NOMO-1 (cell line): ENCODE measurements around the gene ATP6V0A4.
"Not testable (repeated sequence)": the region's sequence is repeated elsewhere in the genome, so short reads cannot be mapped to it uniquely, and the experiment has no call there.

Experiments used
- DNase-seq, 2 experiments: peaks; one replicate each; lab custom pipeline; 2025; ENCODE audit not compliant: unreplicated experiment in 2 of 2; lab: John Stamatoyannopoulos, UW

Gene ATP6V0A4

DNA sequence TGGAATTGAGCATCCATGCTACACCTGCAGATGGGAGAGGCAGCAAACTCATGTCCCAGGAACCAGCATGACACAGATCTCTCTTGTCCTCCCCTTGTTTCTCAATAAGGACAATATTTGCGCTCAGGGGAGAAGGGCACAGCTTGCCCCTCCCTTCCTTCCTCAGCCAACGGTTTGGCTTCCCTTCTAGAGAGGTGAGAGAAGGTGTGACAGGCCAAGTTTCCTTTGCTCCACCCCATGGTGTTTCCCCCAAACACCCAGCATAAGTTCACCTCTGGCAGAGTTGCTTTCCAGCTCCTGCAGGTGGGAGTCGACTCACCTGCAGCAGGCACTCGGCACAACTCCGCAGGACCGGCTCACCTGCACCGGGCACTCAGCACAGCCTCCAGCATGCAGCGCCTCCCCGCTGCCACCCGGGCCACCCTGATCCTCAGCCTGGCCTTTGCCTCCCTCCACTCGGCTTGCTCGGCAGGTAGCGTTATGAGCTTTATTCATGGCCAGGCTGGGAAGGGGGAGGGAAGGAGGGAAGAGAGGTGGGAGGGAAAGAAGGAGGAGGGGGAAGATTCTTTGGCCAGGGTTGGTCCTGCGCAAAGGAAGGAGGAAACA, at the start of gene ATP6V0A4, which contains the start of gene TMEM213:
TSS of gene ATP6V0A4 (minus strand) at position 482 of the 606 bp plus-strand sequence. CDS start 26,949 bp downstream, outside the sequence.
TSS of gene TMEM213 (plus strand) at position 280 of the 606 bp plus-strand sequence. CDS start at position 391, 111 bp downstream.
- DNase-seq = no peak

DNA sequence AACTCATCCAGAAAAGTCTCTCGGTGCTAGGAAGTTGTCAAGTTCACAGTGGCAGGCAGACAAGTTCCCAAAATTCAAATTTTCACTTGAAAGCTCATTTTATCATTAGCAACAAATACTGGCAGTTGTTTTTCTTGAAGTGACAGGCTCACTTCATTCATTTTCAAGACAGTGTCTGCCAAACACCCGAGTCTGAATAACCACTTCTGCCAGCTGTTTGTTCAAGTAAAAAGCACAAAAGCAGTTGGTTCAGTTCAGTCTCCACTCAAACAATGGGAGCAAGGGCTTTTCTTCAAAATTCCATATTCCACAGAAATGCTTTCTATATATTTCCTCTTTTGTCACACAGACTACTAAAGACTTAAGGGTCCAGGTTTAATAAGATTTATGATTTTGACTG, 47.7 kb upstream of the ATP6V0A4 start:
- DNase-seq = no peak

GRCh38 chr7:138843632-138844580, 45.9 kb upstream of the ATP6V0A4 start:
- no peak for DNase-seq

GRCh38 chr7:138842111-138842510, 44.1 kb upstream of the ATP6V0A4 start:
- no peak for DNase-seq

- DNase-seq = no peak
Observed at GRCh38 chr7:138838166-138838565, 40.2 kb upstream of the ATP6V0A4 start.

DNA sequence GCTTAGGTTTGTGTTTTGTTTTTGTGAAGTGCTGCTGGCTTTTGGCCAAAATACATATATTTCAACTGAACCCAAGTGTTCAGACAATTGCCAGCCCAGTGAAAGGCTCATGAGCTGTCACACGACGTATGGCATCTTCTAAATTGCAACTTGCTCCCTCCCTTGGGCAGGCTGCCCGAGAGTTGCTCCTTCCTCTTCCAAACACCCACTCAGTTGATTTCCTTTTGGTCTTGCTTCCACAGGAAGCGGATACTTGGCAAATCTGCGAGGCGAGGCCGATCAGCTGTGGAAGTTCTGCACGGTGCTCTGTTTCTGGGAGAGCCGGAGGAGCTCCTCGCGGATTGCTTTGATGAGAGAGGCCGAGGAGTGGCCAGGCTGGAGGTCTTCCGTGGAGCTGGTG, 39.6 kb upstream of the ATP6V0A4 start:
- DNase-seq = no peak

DNA sequence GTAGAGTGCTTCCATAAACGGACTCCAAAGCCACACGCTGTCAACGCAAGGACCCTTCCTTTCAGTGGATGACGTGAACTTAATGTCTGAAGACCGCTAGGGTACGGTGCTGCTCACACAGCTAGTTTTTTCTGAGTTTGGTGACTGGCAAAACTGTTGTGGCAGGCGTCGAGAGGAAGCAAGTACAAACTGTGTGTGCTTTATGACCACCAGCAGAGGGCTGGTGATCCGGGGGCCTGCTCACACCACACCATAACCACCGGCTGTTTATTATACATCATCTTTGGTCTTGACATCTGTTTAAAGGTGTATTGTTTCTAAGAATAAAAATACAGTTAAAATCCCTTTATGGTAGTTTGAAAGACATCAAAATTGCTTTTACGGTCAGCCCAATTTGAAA, 37.1 kb upstream of the ATP6V0A4 start:
- DNase-seq = no peak

DNA sequence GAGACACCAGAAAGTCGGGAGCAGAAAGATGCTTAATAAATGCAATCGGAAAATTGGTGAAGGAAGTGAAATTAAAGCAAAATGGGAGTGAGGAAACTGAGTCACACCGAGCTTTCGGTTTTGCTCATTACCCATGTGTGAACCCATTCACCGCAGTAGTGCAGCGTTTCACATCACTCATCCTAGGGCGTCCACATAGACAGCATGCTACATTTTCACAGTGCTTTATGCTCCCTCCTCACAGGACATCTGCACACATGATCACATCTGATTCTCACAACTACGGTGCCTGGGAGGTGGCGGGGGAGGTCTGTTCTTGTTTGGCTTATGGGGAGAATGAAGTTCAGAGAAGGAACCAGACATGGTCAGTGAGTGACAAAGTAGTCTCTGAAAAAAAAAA, 36.6 kb upstream of the ATP6V0A4 start:
- DNase-seq = no peak

- no peak for DNase-seq
Observed at GRCh38 chr7:138833596-138833995, 35.6 kb upstream of the ATP6V0A4 start.

GRCh38 chr7:138832966-138833365, 35.0 kb upstream of the ATP6V0A4 start:
- DNase-seq = no peak

- DNase-seq = no peak
Observed at GRCh38 chr7:138829335-138829734, 31.3 kb upstream of the ATP6V0A4 start.

DNA sequence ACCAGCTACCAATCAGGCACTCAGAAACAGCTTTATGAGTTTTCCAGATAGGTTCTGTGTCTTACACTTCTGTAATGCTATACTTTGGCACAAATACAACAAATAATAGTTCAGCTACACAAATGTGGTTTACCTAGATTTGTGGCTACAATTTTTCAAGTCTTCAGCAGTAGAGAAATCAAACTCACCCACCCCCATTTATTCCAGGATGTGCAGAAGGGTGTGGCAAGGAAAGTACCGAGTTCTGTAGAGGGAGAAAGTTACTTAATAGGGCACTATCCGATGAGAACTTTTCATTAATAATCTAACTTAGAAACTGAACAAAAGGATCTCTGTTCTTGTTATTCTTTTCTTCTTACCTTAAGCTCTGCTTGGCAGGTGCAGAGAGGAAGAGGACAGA, 30.3 kb upstream of the ATP6V0A4 start:
- no peak for DNase-seq

DNA sequence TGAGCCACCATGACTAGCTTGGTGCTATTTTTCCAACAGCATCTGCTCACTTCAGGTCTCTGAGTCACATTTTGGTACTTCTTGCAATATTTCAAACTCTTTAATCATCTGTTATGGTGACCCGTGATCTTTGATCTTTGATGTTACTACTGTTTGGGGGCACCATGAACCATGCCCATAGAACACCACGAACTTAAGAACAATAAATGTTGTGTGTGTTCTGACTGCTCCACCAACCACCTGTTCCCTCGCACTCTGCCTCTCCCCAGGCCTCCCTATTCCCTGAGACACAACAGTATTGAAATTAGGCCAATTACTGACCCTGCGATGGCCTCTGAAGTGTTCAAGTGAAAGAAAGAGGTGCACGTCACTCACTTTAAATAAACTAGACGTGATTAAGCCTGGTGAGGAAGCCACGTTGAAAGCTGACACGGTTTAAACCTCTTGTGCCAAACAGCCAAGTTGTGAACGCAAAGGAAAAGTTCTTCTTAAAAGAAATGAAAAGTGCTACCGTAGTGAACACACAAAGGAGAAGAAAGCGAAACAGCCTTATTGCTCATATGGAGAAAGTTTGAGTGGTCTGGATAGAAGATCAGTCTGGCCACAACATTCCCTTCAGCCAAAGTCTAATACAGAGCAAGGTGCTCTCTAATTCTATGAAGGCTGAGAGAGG, 27.2 kb upstream of the ATP6V0A4 start:
- DNase-seq = no peak

DNA sequence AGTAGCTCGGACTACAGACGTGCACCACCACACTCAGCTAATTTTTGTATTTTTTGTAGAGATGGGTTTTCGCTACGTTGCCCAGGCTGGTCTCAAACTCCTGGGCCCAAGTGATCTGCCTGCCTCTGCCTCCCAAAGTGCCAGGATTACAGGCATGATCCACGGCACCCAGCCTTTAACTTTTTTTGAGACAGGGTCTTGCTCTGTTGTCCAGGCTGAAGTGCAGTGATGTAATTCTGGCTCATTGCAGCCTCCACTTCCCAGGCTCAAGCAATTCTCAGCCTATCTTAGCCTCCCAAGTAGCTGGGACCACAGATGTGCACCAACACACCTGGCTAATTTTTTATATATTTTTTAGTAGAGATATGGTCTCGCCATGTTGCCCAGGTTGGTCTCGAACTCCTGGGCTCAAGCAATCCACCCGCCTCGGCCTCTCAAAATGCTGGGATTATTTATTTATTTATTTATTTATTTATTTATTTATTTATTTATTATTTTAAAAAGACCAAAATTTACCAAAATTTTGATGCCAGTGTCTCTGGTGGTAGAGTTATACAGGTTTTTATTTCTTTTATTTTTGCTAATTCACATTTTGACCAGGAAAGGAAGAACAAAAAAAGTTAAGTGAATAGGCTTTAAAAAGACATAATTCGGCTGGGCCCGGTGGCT, 25.0 kb upstream of the ATP6V0A4 start:
- DNase-seq = no peak

- no peak for DNase-seq
Observed at GRCh38 chr7:138821912-138822311, 23.9 kb upstream of the ATP6V0A4 start.

DNA sequence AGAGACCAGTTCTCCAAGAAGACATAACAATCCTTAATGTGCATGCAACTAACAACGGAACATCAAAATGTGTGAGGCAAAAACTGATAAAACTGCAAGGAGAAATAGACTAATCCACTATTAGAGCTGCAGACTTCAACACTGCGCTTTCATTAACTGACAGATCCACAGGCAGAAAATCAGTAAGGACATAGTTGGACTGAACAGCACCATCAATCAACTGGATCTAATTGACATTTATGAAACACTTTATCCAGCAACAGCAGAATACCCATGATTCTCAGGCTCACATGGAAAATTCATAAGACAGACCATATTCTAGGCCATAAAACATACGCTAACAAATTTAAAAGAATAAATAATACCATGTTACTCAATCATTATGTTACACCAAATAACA, 21.6 kb upstream of the ATP6V0A4 start:
- no peak for DNase-seq

- DNase-seq = no peak
Observed at GRCh38 chr7:138816650-138817049, 18.7 kb upstream of the ATP6V0A4 start.

- DNase-seq = no peak
Observed at GRCh38 chr7:138814816-138815332, 16.9 kb upstream of the ATP6V0A4 start.

GRCh38 chr7:138813945-138814344, 15.9 kb upstream of the ATP6V0A4 start:
- DNase-seq = no peak

DNA sequence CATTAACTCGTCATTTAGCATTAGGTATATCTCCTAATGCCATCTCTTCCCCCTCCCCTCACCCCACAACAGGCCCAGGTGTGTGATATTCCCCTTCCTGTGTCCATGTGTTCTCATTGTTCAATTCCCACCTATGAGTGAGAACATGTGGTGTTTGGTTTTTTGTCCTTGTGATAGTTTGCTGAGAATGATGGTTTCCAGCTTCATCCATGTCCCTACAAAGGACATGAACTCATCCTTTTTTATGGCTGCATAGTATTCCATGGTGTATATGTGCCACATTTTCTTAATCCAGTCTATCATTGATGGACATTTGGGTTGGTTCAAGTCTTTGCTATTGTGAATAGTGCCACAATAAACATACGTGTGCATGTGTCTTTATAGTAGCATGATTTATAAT, 13.3 kb upstream of the ATP6V0A4 start:
- not testable (repeated sequence) for DNase-seq

DNA sequence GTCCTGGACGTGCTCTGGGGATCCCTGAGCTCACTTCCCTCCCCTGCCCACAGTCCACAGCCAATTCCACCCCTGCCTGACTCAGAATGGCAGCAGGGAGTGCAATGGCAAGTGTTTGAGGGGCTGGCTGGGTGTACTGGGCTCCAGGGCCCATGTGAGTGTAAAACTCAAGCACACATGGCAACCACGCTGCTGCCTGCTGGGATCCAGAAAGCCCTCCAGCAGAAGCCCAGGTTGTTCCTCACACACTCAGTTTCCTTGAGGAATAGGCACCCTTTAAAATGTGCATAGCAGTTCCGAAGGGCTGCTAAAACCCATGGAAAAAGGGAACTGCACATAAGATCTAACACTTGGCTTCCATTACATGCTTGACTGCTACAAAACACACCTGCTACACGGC, 11.3 kb upstream of the ATP6V0A4 start:
- DNase-seq = no peak
